GM06990 (cell line): ENCODE measurements around the gene FOXP4.

Source experiments
- DNase-seq: peaks from one replicate; pipeline ENCODE4 v3.0.0-alpha.2; 2011; ENCODE audit not compliant: insufficient read length; ENCODE audit errors: extremely low read depth
- H3K27me3 ChIP-seq: replicated peaks from 2 replicates; pipeline ENCODE4 v1.6.0; 2011; ENCODE audit warnings: low read length; ENCODE audit not compliant: control insufficient read depth, insufficient read depth
- H3K36me3 ChIP-seq: 2 replicates; pipeline ENCODE4 v1.5.1; 2011; ENCODE audit warnings: low read length; ENCODE audit not compliant: control insufficient read depth, insufficient read depth
- H3K4me3 ChIP-seq: replicated peaks from 2 replicates; pipeline ENCODE4 v1.5.1; 2011; ENCODE audit warnings: low read depth, mild to moderate bottlenecking, control low read depth, low read length
- CTCF ChIP-seq: IDR thresholded peaks from 2 replicates; pipeline ENCODE4 v1.5.1; 2011; ENCODE audit warnings: low read length, control low read depth, mild to moderate bottlenecking, inconsistent platforms; ENCODE audit not compliant: insufficient read depth, poor library complexity, severe bottlenecking

The FOXP4 gene

GRCh38 chr6:41576667-41577066 lies 30.5 kb downstream of the FOXP4 start:
- no peak for TF ChIP-seq CTCF
- no peak for DNase-seq
- Histone ChIP-seq H3K4me3 (no peak overlapping the region), H3K36me3 (peaks cover 27% of the 10 kb centered on the region), H3K27me3 (no peaks in the 10 kb centered on the region)

DNA sequence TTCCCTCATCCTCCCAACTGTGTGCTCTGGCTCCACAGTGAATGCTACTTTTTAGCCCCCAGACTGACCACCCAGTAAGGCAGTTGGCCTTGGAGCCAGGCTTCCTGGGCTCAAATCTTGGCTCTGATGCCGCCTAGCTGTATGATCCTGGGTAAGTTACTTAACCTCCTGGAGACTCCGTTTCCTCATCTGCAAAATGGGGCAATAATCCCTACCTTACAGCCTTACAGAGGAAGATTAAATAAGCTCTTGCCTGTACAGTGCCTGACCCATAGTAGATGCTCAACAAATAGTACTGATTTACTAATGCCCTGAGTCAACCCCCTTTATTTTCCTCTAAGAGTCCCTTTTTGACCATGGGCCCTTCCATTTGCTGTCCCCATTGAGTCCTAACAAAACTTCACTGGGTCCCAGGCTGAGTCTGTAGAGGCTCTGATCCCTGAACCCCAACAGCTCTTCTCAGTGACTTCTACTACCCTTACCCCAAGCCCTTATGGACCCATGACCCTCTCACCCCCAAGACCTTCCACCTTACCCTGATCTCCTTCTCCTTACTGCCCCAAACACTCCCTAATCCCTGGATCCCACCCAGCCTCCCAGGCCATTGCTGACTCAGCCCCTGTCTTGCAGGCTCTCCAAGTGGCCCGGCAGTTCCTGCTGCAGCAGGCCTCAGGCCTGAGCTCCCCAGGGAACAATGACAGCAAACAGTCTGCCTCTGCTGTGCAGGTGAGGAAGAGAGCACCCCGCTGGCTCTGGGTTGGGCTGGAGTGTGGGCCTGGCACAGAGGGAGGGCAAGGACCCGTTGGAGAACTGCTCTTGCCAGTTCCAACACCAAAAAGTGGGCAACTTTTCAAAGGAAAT lies 31.4 kb downstream of the FOXP4 start:
- H3K27me3 ChIP-seq = no peaks in the 10 kb centered on the region
- no peak overlapping the region for H3K4me3 ChIP-seq
- DNase-seq = no peak
- no peak for TF ChIP-seq CTCF
- peaks cover 29% of the 10 kb centered on the region for H3K36me3 ChIP-seq

DNA sequence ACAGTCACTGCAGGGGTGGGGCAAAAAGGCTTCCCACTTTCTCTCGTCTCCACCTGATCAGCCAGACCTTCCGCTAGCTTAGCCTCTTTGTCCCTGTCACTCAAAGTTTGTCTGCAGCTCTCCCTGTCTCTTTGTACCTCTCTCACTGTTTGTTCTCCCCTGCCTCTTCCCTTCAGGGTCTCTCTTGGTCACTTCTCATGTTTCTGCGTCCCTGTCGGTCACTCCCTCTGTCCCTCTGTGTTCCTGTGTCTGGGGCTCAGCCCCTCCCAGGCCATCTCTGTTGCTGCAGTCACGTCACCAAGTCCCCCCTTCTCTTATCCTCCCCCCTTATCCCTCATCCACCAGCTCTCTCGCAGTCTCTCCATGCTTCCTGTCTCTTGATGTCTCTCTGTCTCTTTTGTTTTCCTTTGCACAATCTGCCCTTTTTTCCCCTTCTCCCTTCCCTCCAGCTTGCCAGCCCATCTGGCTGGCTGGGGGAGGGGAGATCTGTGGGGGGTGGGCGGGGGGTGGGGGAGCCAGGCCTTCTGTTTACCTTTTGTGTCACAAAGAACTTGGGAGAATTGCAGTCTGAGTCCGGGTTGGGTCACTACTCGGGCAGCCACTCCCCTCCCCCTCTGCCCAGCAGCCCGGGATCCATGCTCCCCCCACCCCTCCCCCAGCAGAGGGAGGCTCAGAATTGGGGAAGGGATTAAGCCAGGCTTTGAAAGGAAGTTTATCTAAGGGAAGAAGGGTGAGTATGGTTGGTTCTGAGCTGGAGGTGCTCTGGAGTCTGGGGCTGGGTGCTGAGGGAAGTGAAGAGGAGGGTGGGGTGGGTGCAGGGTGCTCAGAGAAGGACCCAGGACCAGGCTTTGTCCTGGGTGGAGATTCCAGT lies 32.3 kb downstream of the FOXP4 start:
- no peak overlapping the region for H3K4me3 ChIP-seq

GRCh38 chr6:41579088-41579610 lies 33.0 kb downstream of the FOXP4 start:
- DNase-seq = no peak
- Histone ChIP-seq H3K4me3 (no peak overlapping the region), H3K36me3 (peaks cover 31% of the 10 kb centered on the region), H3K27me3 (no peaks in the 10 kb centered on the region)
- no peak for TF ChIP-seq CTCF

More for the DNA sequence above, 32.3 kb downstream of the FOXP4 start:
- DNase-seq = no peak
- TF ChIP-seq CTCF = no peak
- Histone ChIP-seq H3K27me3 (no peaks in the 10 kb centered on the region), H3K36me3 (peaks cover 29% of the 10 kb centered on the region)

DNA sequence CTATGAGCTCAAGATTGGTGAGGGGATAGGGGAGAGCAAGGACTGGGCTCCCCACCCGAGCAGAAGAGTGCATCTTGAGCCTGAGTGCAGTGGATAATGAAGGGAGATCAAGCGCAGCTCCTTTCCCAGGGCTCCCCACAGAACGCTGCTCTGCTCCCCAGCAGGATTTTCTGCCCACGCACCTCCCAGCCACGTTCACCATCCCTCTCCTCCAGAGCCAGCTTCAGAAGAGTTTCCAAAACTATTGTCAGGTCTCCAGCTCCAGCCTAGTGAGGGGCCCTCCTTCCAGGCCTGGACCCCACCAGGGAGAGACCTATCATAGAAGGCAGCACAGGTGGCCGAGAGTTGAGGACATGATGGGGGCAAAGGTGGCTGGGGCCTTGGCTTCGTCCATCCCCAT lies 34.5 kb downstream of the FOXP4 start:
- no peak overlapping the region for H3K4me3 ChIP-seq
- TF ChIP-seq CTCF = no peak
- peaks cover 35% of the 10 kb centered on the region for H3K36me3 ChIP-seq
- H3K27me3 ChIP-seq = no peaks in the 10 kb centered on the region
- DNase-seq = no peak
